HEK293 (cell line): ENCODE data around the gene KRTAP12-3.

Source experiments
- KLF16 ChIP-seq: fragments of 450-650 bp; formaldehyde crosslinking; IDR thresholded peaks from 2 replicates; pipeline ENCODE4 v1.5.1; 2017; ENCODE audit warnings: missing biosample characterization, missing genetic modification characterization
- TF ChIP-seq, protein P1 (sequence below): fragments of 450-650 bp; formaldehyde crosslinking; IDR thresholded peaks from 2 replicates; pipeline ENCODE4 v1.5.1; 2016; ENCODE audit warnings: missing biosample characterization, missing genetic modification characterization
- TF ChIP-seq, protein P2 (sequence below): fragments of 450-650 bp; formaldehyde crosslinking; IDR thresholded peaks from 2 replicates; pipeline ENCODE4 v1.5.1; 2016; ENCODE audit warnings: missing biosample characterization, missing genetic modification characterization
- TF ChIP-seq, protein P3 (sequence below): fragments of 450-650 bp; formaldehyde crosslinking; IDR thresholded peaks from 2 replicates; pipeline ENCODE4 v1.5.1; 2017; ENCODE audit warnings: missing biosample characterization, missing genetic modification characterization

DNA sequence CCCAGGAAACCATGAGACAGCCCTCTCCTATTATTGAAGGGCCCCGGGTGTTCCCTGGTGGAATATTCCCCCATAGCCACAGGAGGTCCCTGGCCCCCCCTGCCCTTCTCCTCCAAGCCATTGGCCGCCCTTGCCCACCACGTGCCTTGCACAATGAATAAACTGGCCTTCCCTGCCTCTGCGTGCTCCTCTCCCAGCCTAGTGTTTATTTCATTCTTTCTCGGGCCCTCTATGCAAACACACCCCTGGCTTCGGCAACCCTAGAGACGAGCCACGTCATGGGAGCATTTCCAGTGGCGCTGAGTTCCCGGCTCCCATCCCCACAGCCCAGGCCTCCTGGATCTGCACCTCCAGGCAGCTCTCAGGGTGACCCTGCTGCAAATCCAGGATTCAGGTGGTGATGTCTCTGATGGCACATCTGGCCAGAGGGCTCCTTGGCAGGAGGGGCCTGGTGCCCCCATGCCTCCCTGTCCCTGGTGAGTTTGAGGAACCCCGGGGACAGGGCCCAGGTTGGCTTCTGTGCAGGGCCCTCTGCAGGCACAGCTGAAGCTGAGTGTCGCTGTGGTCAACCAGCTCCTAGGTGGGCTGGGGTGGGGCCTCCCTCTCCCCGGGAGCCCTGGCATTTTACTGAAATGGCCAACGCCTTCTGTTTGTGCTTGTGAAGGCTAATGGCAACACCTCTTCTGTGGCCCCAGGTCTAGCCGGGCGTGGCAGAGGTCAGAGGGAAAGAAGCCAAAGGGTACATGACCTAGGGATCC lies 45.4 kb downstream of the KRTAP12-3 start:
- TF ChIP-seq, protein P1, sequence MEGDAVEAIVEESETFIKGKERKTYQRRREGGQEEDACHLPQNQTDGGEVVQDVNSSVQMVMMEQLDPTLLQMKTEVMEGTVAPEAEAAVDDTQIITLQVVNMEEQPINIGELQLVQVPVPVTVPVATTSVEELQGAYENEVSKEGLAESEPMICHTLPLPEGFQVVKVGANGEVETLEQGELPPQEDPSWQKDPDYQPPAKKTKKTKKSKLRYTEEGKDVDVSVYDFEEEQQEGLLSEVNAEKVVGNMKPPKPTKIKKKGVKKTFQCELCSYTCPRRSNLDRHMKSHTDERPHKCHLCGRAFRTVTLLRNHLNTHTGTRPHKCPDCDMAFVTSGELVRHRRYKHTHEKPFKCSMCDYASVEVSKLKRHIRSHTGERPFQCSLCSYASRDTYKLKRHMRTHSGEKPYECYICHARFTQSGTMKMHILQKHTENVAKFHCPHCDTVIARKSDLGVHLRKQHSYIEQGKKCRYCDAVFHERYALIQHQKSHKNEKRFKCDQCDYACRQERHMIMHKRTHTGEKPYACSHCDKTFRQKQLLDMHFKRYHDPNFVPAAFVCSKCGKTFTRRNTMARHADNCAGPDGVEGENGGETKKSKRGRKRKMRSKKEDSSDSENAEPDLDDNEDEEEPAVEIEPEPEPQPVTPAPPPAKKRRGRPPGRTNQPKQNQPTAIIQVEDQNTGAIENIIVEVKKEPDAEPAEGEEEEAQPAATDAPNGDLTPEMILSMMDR (tag by site-specific recombination), result no peak
- TF ChIP-seq, protein P2, sequence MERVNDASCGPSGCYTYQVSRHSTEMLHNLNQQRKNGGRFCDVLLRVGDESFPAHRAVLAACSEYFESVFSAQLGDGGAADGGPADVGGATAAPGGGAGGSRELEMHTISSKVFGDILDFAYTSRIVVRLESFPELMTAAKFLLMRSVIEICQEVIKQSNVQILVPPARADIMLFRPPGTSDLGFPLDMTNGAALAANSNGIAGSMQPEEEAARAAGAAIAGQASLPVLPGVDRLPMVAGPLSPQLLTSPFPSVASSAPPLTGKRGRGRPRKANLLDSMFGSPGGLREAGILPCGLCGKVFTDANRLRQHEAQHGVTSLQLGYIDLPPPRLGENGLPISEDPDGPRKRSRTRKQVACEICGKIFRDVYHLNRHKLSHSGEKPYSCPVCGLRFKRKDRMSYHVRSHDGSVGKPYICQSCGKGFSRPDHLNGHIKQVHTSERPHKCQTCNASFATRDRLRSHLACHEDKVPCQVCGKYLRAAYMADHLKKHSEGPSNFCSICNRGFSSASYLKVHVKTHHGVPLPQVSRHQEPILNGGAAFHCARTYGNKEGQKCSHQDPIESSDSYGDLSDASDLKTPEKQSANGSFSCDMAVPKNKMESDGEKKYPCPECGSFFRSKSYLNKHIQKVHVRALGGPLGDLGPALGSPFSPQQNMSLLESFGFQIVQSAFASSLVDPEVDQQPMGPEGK (tag by site-specific recombination), result no peak
- TF ChIP-seq, protein P3, sequence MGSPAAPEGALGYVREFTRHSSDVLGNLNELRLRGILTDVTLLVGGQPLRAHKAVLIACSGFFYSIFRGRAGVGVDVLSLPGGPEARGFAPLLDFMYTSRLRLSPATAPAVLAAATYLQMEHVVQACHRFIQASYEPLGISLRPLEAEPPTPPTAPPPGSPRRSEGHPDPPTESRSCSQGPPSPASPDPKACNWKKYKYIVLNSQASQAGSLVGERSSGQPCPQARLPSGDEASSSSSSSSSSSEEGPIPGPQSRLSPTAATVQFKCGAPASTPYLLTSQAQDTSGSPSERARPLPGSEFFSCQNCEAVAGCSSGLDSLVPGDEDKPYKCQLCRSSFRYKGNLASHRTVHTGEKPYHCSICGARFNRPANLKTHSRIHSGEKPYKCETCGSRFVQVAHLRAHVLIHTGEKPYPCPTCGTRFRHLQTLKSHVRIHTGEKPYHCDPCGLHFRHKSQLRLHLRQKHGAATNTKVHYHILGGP, result no peak
- TF ChIP-seq KLF16 (tag by site-specific recombination), result no peak
